Measurements from ENCODE around the gene AHNAK2.
"Not testable (repeated sequence)": the region's sequence is repeated elsewhere in the genome, so short reads cannot be mapped to it uniquely, and the experiment has no call there.

Gene AHNAK2

DNA sequence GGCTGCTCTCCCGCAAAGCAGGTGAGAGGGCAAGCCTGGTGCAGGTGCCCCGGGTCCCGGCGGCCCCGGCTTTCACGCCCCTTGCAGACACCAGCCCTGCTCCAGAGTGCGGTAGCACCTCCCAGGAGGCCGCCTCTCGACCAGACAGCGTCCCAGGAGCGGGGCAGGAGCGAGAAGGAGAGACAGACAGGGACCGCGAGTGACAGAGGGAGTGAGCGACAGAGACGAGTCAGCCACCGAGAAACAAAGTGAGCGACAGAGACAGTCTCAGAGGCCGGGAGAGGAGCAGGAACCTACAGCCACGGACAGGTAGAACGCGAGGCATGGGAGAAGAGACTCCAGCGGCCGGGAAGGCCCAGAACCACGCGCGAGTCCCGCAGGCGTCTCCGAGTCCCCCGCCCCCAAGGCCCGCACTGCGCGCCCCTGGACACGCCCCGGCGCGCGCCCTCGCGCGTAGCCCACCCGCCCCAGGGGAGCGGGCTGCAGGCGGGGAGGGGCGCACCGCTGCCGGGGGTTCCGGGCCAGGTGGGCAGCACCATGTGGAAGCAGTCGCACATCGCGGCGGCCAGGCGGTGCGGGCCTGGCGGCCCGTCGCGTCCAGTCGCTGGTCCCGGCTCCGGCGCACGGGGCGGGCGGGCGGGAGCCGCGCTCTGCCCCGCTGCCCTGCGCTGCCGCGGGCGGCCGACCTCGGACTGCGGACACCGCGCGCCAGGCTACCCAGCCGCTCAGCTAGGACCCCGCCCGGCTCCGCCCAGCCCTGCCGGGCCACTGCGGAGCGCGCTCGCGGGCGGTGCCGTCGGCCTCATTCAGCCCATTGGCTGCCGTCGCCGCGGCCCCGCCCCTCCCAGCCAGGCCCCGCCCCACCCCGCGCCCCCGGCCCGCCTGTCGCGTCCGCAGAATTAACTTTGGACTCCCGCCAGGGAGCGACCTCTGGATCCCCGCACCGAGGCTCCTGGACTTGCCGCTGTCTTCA lies at the start of gene AHNAK2:
Gene AHNAK2 (minus strand): TSS at position 694 of the 973 bp plus-strand sequence. CDS start 137 bp downstream, at position 557.
- Histone ChIP-seq H3K27me3 (ENCODE audit: control insufficient read depth in 5 of 5, insufficient read depth in 4 of 5, low read length in 5 of 5) (peaks cover under 1 to 25% (median 11%) of the 10 kb centered on the region in 5 donors), H3K4me3 (ENCODE audit: low read depth in 1 of 5, low read length in 5 of 5) (peak within 1 kb of the TSS; percentile 53 to 72 (median 59)), H3K27ac (ENCODE audit: low read depth, low read length) (no peak within 1 kb of the TSS), H3K36me3 (ENCODE audit: control insufficient read depth in 5 of 5, insufficient read depth in 5 of 5, low read length in 5 of 5) (no peaks in the 10 kb centered on the region), H3K4me1 (ENCODE audit: control insufficient read depth in 5 of 5, insufficient read depth in 5 of 5, low read length in 5 of 5) (peaks cover 9 to 54% (median 42%) of the 10 kb centered on the region in 5 donors), H3K9me3 (ENCODE audit: control insufficient read depth in 5 of 5, low read length in 5 of 5) (no peaks in the 10 kb centered on the region), H3K9ac (ENCODE audit: low read length in 5 of 5) (peak within 1 kb of the TSS in 4 of 5 donors; percentile 2 to 71 (median 29))

DNA sequence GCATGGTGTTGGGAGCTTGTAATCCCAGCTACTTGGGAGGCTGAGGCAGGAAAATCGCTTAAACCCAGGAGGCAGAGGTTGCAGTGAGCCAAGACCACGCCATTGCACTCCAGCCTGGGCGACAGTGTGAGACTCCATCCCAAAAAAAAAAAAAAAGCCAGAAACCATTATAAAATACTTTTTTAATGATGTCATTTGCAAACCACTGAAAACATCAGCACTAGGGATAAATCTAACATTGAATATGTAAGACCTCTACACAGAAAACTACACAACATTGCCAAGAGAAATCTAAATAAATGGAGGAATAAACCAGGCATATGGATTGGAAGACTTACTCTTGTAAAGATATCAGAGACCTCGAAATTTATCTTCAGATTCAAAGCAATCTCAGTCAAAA lies 49.5 kb upstream of the AHNAK2 start:
- not testable (repeated sequence) for H3K36me3 ChIP-seq (ENCODE audit: control insufficient read depth in 5 of 5, insufficient read depth in 5 of 5, low read length in 5 of 5)

DNA sequence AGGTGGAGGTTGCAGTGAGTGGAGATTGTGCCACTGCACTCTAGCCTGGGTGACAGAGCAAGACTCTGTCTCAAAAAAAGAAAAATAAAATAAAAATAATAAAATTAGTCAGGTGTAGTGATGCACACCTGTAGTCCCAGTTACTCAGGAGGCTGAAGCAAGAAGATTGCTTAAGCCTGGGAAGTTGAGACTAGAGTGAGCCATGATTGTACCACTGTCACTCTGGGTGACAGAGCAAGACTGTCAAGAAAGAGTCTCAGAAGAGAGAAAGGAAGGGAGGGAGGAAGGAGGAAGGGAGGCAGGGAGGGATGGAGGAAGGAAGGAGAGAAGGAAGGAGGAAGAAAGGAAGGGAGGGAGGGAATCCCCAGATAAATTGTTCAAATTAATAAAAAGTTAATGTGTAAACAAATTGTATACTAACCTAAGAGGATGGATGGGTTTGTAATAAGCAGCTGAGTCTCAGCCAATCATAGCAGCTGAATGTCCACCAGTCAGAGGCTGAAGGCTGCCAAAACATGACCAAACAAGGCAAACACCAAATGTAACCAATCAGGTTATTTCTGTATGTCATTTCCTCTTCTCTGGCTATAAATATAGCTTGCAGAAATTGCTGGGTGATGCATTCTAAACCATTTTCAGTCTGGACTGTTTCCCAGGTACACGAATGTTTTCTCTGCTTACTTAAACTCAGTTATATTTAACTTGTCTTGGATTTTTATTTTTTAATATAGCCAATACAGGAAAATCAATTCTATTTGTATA lies 48.8 kb upstream of the AHNAK2 start:
- H3K27ac ChIP-seq (ENCODE audit: low read depth, low read length), result no peak overlapping the region
- no peak overlapping the region for H3K9ac ChIP-seq (ENCODE audit: low read length in 5 of 5)
- peaks cover 0 to 3% (median 2%) of the 10 kb centered on the region in 5 donors for H3K4me1 ChIP-seq (ENCODE audit: control insufficient read depth in 5 of 5, insufficient read depth in 5 of 5, low read length in 5 of 5)
- H3K27me3 ChIP-seq (ENCODE audit: control insufficient read depth in 5 of 5, insufficient read depth in 4 of 5, low read length in 5 of 5), result no peaks in the 10 kb centered on the region
- H3K9me3 ChIP-seq (ENCODE audit: control insufficient read depth in 5 of 5, low read length in 5 of 5), result no peaks in the 10 kb centered on the region
- H3K36me3 ChIP-seq (ENCODE audit: control insufficient read depth in 5 of 5, insufficient read depth in 5 of 5, low read length in 5 of 5), result no peaks in the 10 kb centered on the region
- H3K4me3 ChIP-seq (ENCODE audit: low read depth in 1 of 5, low read length in 5 of 5), result no peak overlapping the region

More for the DNA sequence above, 49.5 kb upstream of the AHNAK2 start:
- H3K27me3 ChIP-seq (ENCODE audit: control insufficient read depth in 5 of 5, insufficient read depth in 4 of 5, low read length in 5 of 5); H3K9ac ChIP-seq (ENCODE audit: low read length in 5 of 5); H3K4me1 ChIP-seq (ENCODE audit: control insufficient read depth in 5 of 5, insufficient read depth in 5 of 5, low read length in 5 of 5); H3K9me3 ChIP-seq (ENCODE audit: control insufficient read depth in 5 of 5, low read length in 5 of 5); H3K4me3 ChIP-seq (ENCODE audit: low read depth in 1 of 5, low read length in 5 of 5); H3K27ac ChIP-seq (ENCODE audit: low read depth, low read length): not testable (repeated sequence)

DNA sequence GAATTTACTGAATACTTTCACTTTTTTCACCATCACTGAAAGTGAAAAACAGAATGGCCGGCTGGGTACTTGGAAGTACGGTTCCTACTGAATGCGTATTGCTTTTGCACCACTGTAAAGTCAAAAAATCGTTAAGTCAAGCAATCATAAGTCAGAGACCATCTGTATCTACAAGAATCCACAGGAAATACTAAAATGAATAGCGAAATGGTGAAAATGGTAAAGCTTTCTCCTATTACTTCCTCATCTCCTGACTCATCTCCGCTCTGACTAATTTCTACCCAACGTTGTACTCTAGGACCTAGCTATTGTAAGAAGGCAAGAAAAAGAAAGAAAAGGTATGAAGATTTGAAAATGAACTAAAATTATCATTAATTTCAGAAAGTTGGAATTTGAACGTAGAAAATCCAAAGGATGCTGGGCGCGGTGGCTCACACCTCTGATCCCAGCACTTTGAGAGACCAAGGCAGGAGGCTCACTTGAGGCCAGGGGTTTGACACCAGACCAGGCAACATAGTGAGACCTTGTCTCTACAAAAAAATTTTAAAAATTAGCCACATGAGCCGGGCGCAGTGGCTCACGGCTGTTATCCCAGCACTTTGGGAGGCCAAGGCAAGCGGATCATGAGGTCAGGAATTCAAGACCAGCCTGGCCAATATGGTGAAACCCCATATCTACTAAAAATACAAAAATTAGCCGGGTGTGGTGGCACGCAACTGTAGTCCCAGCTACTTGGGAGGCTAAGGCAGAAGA lies 48.0 kb upstream of the AHNAK2 start:
- H3K4me3 ChIP-seq (ENCODE audit: low read depth in 1 of 5, low read length in 5 of 5), result no peak overlapping the region
- H3K36me3 ChIP-seq (ENCODE audit: control insufficient read depth in 5 of 5, insufficient read depth in 5 of 5, low read length in 5 of 5), result no peaks in the 10 kb centered on the region
- peaks cover 0 to 11% (median 9%) of the 10 kb centered on the region in 5 donors for H3K4me1 ChIP-seq (ENCODE audit: control insufficient read depth in 5 of 5, insufficient read depth in 5 of 5, low read length in 5 of 5)
- no peaks in the 10 kb centered on the region for H3K9me3 ChIP-seq (ENCODE audit: control insufficient read depth in 5 of 5, low read length in 5 of 5)
- no peak overlapping the region for H3K9ac ChIP-seq (ENCODE audit: low read length in 5 of 5)
- H3K27ac ChIP-seq (ENCODE audit: low read depth, low read length), result no peak overlapping the region
- no peaks in the 10 kb centered on the region for H3K27me3 ChIP-seq (ENCODE audit: control insufficient read depth in 5 of 5, insufficient read depth in 4 of 5, low read length in 5 of 5)

DNA sequence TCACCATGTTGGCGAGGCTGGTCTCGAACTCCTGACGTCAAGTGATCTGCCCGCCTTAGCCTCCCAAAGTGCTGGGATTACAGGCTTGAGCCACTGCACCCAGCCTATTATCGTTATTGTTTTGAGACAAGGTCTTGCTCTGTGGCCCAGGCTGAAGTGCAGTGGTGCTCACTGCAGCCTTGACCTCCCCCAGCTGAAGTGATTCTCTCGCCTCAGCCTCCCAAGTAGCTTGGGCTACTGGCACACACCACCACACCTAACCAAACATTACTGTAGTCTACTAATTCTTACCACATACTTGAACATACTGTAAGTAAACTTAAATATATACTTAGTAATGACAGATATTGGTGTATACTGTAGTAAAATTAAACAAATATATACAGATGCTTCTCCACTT lies 47.3 kb upstream of the AHNAK2 start:
- H3K36me3 ChIP-seq (ENCODE audit: control insufficient read depth in 5 of 5, insufficient read depth in 5 of 5, low read length in 5 of 5), result no peaks in the 10 kb centered on the region
- no peak overlapping the region for H3K27ac ChIP-seq (ENCODE audit: low read depth, low read length)
- H3K9ac ChIP-seq (ENCODE audit: low read length in 5 of 5), result no peak overlapping the region
- H3K4me3 ChIP-seq (ENCODE audit: low read depth in 1 of 5, low read length in 5 of 5), result no peak overlapping the region
- no peaks in the 10 kb centered on the region for H3K9me3 ChIP-seq (ENCODE audit: control insufficient read depth in 5 of 5, low read length in 5 of 5)
- peaks cover 0 to 15% (median 11%) of the 10 kb centered on the region in 5 donors for H3K4me1 ChIP-seq (ENCODE audit: control insufficient read depth in 5 of 5, insufficient read depth in 5 of 5, low read length in 5 of 5)
- H3K27me3 ChIP-seq (ENCODE audit: control insufficient read depth in 5 of 5, insufficient read depth in 4 of 5, low read length in 5 of 5), result no peaks in the 10 kb centered on the region

DNA sequence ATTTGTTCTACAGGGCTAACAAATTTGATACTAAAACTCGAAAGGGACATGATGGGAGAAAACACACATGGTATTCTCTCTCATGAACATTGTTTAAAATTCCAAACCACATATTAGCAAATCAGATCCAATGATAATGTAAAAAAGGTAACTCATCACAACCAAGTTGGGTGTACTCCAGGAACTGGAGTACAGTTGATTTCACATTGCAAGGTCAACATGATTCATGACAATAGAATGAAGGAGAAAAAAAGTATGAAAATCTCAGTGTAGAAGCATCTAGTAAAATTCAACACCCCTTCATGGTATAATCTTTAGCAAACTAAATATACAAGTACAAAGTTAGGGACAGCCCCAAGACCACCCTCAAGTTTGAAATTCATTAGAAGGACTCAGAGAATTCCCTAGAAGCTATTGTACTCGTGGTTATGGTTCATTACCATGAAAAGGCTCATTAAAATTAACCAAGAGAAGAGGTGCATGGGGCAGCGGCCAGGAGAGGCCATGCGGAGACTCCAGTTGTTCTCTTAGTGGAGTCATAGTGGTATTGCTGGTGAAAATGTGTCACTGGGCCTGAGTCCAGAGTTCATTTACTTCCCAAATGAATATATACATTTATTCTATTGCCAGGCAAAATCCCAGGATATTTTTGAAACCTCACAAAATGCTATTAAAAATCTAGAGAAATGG lies 45.8 kb upstream of the AHNAK2 start:
- Histone ChIP-seq H3K4me1 (ENCODE audit: control insufficient read depth in 5 of 5, insufficient read depth in 5 of 5, low read length in 5 of 5) (peaks cover 2 to 30% (median 21%) of the 10 kb centered on the region in 5 donors), H3K9me3 (ENCODE audit: control insufficient read depth in 5 of 5, low read length in 5 of 5) (no peaks in the 10 kb centered on the region), H3K4me3 (ENCODE audit: low read depth in 1 of 5, low read length in 5 of 5) (no peak overlapping the region), H3K27me3 (ENCODE audit: control insufficient read depth in 5 of 5, insufficient read depth in 4 of 5, low read length in 5 of 5) (no peaks in the 10 kb centered on the region), H3K9ac (ENCODE audit: low read length in 5 of 5) (no peak overlapping the region), H3K27ac (ENCODE audit: low read depth, low read length) (no peak overlapping the region), H3K36me3 (ENCODE audit: control insufficient read depth in 5 of 5, insufficient read depth in 5 of 5, low read length in 5 of 5) (no peaks in the 10 kb centered on the region)

DNA sequence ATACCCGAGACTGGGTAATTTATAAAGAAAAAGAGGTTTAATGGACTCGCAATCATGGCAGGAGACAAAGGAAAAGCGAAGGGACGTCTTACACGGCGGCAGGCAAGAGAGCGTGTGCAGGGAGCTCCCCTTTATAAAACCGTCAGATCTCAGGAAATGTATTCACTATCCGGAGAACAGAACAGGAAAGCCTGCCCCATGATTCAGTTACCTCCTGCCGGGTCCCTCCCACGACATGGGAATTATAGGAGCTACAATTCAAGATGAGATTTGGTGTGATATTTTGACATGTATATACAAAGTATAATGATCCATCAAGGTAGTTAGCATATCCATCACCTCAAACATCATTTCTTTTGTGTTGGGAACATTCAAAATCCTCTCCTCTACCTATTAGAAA lies 45.0 kb upstream of the AHNAK2 start:
- H3K36me3 ChIP-seq (ENCODE audit: control insufficient read depth in 5 of 5, insufficient read depth in 5 of 5, low read length in 5 of 5), result no peaks in the 10 kb centered on the region
- H3K4me3 ChIP-seq (ENCODE audit: low read depth in 1 of 5, low read length in 5 of 5), result no peak overlapping the region
- H3K4me1 ChIP-seq (ENCODE audit: control insufficient read depth in 5 of 5, insufficient read depth in 5 of 5, low read length in 5 of 5), result peaks cover 2 to 31% (median 22%) of the 10 kb centered on the region in 5 donors
- H3K27me3 ChIP-seq (ENCODE audit: control insufficient read depth in 5 of 5, insufficient read depth in 4 of 5, low read length in 5 of 5), result no peaks in the 10 kb centered on the region
- no peak overlapping the region for H3K9ac ChIP-seq (ENCODE audit: low read length in 5 of 5)
- H3K9me3 ChIP-seq (ENCODE audit: control insufficient read depth in 5 of 5, low read length in 5 of 5), result no peaks in the 10 kb centered on the region
- no peak overlapping the region for H3K27ac ChIP-seq (ENCODE audit: low read depth, low read length)

DNA sequence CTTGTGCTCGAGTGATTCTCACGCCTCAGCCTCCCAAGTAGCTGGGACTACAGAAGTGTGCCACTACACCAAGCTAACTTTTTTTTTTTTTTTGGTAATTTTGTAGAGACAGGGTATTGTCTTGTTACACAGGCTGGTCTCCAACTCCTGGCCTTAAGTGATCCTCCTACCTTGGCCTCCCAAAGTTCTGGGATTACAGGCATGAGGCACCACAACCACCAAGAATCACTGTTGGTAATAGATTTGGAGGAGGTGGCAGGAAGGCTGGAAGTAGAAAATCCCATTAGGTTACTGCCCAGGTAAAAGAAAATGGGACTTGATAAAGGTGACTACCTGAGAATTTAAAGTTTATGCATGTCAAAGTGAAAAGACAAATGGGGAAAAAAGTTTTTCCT lies 44.1 kb upstream of the AHNAK2 start:
- H3K9me3 ChIP-seq (ENCODE audit: control insufficient read depth in 5 of 5, low read length in 5 of 5), result no peaks in the 10 kb centered on the region
- peak overlapping the region in 1 of 5 donors; percentile 76 for H3K9ac ChIP-seq (ENCODE audit: low read length in 5 of 5)
- no peaks in the 10 kb centered on the region for H3K27me3 ChIP-seq (ENCODE audit: control insufficient read depth in 5 of 5, insufficient read depth in 4 of 5, low read length in 5 of 5)
- peak overlapping the region in 1 of 5 donors; percentile 77 for H3K4me3 ChIP-seq (ENCODE audit: low read depth in 1 of 5, low read length in 5 of 5)
- H3K27ac ChIP-seq (ENCODE audit: low read depth, low read length), result no peak overlapping the region
- peaks cover 2 to 31% (median 22%) of the 10 kb centered on the region in 5 donors for H3K4me1 ChIP-seq (ENCODE audit: control insufficient read depth in 5 of 5, insufficient read depth in 5 of 5, low read length in 5 of 5)
- H3K36me3 ChIP-seq (ENCODE audit: control insufficient read depth in 5 of 5, insufficient read depth in 5 of 5, low read length in 5 of 5), result no peaks in the 10 kb centered on the region

DNA sequence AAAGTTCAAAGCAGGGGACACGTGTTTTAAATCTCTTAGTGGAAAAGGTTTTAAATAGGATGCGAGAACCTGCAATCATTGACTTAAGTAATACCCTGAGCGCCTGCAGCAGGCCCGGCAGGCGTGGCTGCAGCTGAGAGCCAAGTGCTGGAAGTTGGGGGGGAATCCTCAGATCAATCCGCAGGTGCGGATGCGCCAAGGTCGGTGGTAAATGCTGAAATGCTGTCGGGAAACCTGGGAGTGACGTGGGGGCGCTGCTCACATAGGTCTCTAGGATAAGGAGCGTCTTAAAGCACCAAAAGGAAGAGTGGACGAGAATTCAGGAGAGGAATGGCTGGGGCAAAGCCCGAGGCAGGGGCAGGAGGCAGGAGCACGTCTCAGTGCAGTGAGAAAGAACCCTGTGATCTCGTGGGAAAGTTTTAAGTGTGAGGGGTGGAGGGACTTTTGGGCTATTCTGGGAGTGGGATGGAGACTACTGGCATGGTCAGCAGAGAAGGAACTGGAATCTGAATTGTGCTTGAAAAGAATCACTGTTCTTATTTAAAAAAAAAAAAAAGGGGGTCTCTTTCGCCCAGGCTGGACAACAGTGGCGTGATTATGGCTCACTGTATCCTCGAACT lies 43.6 kb upstream of the AHNAK2 start:
- H3K9me3 ChIP-seq (ENCODE audit: control insufficient read depth in 5 of 5, low read length in 5 of 5), result no peaks in the 10 kb centered on the region
- H3K4me3 ChIP-seq (ENCODE audit: low read depth in 1 of 5, low read length in 5 of 5), result peak overlapping the region; percentile 59 to 81 (median 76)
- H3K27me3 ChIP-seq (ENCODE audit: control insufficient read depth in 5 of 5, insufficient read depth in 4 of 5, low read length in 5 of 5), result no peaks in the 10 kb centered on the region
- peak overlapping the region; percentile 39 to 89 (median 84) for H3K9ac ChIP-seq (ENCODE audit: low read length in 5 of 5)
- no peaks in the 10 kb centered on the region for H3K36me3 ChIP-seq (ENCODE audit: control insufficient read depth in 5 of 5, insufficient read depth in 5 of 5, low read length in 5 of 5)
- peak overlapping the region; percentile 74 for H3K27ac ChIP-seq (ENCODE audit: low read depth, low read length)
- peaks cover 2 to 31% (median 22%) of the 10 kb centered on the region in 5 donors for H3K4me1 ChIP-seq (ENCODE audit: control insufficient read depth in 5 of 5, insufficient read depth in 5 of 5, low read length in 5 of 5)
